ENCODE measurements around the gene ADAMTSL2. TPM values are rescaled to one million over a fixed set of nuclear protein-coding genes. Genes with fewer than 3 reads are reported as not detected.

Gene ADAMTSL2
- polyA plus RNA-seq, 1 of the 3 experiments (the other 2 are of a cell fraction) = 0.21 TPM

DNA sequence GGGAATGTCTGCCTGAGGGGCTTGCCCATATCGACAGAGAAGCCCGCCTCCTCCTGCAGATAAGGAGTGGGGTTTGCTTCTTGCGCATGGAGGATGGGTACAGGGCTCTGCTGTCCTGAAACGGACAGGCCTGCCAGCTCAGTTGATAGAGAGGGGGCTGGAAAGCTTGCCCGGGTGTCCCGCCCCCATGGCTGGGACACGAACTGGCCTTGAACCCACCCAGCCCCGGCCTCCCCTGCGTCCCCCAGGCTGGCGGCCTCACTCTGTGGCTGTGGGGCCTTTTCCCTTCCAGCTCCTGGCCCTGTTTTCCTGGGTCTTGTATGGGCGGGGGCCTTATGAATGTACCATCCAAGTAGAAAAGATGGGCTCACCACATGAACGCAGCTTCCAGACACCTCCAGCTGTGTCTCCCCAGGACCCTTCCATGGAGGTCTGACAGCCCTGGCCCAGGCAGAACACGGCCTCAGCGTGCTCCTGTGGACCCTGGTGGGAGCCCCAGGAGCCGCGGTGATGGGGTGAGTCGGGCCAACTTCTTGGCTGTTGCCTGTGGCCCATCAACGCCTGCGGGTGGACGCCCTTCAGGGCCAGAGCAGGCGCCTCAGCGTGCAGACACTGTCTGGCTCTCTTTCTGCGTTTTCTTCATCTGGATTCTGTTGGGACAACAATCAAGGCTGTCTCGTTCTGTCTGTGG is 39.7 kb upstream of the ADAMTSL2 start:
- no peaks in the 10 kb centered on the region for H4K20me1 ChIP-seq (ENCODE audit: insufficient read depth)
- no peak for TF ChIP-seq SIN3A (IDR thresholded peaks at IDR 0.05; ENCODE audit: borderline replicate concordance, low read depth, low read length)
- no peak for TF ChIP-seq TEAD4 (IDR thresholded peaks at IDR 0.05; ENCODE audit: borderline replicate concordance, insufficient read depth)
- no peak for TF ChIP-seq MXI1 (IDR thresholded peaks at IDR 0.05; ENCODE audit: low read depth, low read length)
- TF ChIP-seq SMC3 (IDR thresholded peaks at IDR 0.05; ENCODE audit: low read depth, low read length) = no peak
- TF ChIP-seq, protein P1, sequence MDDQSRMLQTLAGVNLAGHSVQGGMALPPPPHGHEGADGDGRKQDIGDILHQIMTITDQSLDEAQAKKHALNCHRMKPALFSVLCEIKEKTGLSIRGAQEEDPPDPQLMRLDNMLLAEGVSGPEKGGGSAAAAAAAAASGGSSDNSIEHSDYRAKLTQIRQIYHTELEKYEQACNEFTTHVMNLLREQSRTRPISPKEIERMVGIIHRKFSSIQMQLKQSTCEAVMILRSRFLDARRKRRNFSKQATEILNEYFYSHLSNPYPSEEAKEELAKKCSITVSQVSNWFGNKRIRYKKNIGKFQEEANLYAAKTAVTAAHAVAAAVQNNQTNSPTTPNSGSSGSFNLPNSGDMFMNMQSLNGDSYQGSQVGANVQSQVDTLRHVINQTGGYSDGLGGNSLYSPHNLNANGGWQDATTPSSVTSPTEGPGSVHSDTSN (IDR thresholded peaks at IDR 0.05) = no peak
- TF ChIP-seq EZH2phosphoT487 (IDR thresholded peaks at IDR 0.05; ENCODE audit: borderline replicate concordance, low read depth) = no peak
- H3K27me3 ChIP-seq (ENCODE audit: insufficient read depth) = no peaks in the 10 kb centered on the region
- CTCF ChIA-PET = interaction anchor here (1.1 to 3.0 kb wide), 5 partner anchors 8 to 309 kb away, joined by 3 to 20 read pairs (median 4); no protein-coding TSS in a partner anchor
- H3K27ac ChIP-seq (ENCODE audit: low read depth in 2 of 2, low read length in 1 of 2) = no peak overlapping the region; a peak in 1 of 4 replicates
- no peaks in the 10 kb centered on the region for H3K36me3 ChIP-seq (replicated peaks in 1 of 2; ENCODE audit: control insufficient read depth in 1 of 2, insufficient read depth in 2 of 2, low read length in 1 of 2)
- H3F3A ChIP-seq (replicated peaks; ENCODE audit: insufficient read depth) = no peaks in the 10 kb centered on the region
- WGBS (ENCODE audit: low lambda C conversion rate) = 81% methylated on average over 11 of the region's 24 CpGs
- DNase-seq = no peak
- no peak overlapping the region for H3K4me3 ChIP-seq (ENCODE audit: low read depth in 2 of 2, low read length in 1 of 2)
- H3K9ac ChIP-seq = no peak overlapping the region
- H3K9me2 ChIP-seq = no peaks in the 10 kb centered on the region
- H3K4me1 ChIP-seq (ENCODE audit: control insufficient read depth in 1 of 2, insufficient read depth in 2 of 2, low read depth in 1 of 2, low read length in 1 of 2) = peaks cover 0 to 36% of the 10 kb centered on the region in 2 experiments; a peak in 1 of 4 replicates
- H2AFZ ChIP-seq (ENCODE audit: low read depth) = no peak overlapping the region
- no peaks in the 10 kb centered on the region for H3K9me3 ChIP-seq
- H3K4me2 ChIP-seq = no peak overlapping the region
- H3K79me2 ChIP-seq (ENCODE audit: insufficient read depth) = no peaks in the 10 kb centered on the region
- POLR2A ChIA-PET = interaction anchor here (0.9 to 1.2 kb wide), 2 partner anchors 17 to 99 kb away, joined by 5 read pairs; partner anchors contain the start of gene SLC2A6

DNA sequence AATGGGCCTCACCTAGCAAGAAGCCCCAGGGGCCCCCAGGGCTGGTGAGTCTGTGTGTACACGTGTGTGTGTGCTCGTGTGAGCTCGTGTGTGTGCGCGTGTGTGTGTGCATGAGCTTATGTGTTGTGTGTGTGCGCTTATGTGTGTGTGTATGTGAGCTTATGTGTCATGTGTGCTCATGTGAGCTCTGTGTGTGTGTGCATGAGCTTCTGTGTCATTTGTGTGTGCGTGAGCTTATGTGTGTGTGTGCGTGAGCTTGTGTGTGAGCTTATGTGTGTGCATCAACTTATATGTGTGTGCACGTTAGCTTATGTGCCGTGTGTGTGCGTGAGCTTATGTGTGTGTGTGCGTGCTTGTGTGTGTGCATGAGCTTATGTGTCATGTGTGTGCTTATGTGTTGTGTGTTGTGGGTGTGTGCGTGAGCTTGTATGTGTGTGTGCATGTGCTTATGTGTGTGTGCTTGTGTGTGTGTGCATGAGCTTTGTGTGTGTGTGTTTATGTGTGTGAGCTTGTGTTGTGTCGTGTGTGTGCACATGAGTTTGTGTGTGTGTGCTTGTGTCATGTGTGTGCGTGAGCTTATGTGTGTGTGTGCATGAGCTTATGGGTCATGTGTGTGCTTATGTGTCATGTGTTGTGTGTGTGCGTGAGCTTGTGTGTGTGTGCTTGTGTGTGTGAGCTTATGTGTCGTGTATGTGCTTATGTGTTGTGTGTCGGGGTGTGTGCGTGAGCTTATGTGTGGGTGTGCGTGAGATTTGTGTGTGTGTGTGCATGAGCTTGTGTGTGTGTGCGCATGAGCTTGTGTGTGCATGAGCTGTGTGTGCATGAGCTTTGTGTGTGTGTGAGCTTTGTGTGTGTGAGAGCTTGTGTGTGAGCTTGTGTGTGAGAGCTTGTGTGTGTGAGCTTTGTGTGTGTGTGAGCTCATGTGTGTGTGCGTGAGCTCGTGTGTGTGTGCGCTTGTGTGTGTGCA is 38.9 kb upstream of the ADAMTSL2 start:
- H3K4me1 ChIP-seq (ENCODE audit: control insufficient read depth in 1 of 2, insufficient read depth in 2 of 2, low read depth in 1 of 2, low read length in 1 of 2) = peaks cover 0 to 36% of the 10 kb centered on the region in 2 experiments; a peak in 1 of 4 replicates
- ChIA-PET CTCF (interaction anchor here (1.1 to 3.0 kb wide), 4 partner anchors 9 to 310 kb away, joined by 3 to 20 read pairs (median 4); no protein-coding TSS in a partner anchor), POLR2A (interaction anchor here (0.8 to 1.2 kb wide), 4 partner anchors 10 to 98 kb away, joined by 3 to 5 read pairs (median 4); partner anchors contain the start of gene SLC2A6)
- no peak for DNase-seq
- no peak overlapping the region for H3K4me2 ChIP-seq
- no peaks in the 10 kb centered on the region for H3K9me3 ChIP-seq
- H3K4me3 ChIP-seq (ENCODE audit: low read depth in 2 of 2, low read length in 1 of 2) = no peak overlapping the region
- H2AFZ ChIP-seq (ENCODE audit: low read depth) = no peak overlapping the region
- H3K9ac ChIP-seq = no peak overlapping the region
- no peaks in the 10 kb centered on the region for H3K36me3 ChIP-seq (replicated peaks in 1 of 2; ENCODE audit: control insufficient read depth in 1 of 2, insufficient read depth in 2 of 2, low read length in 1 of 2)
- H3K27ac ChIP-seq (ENCODE audit: low read depth in 2 of 2, low read length in 1 of 2) = no peak overlapping the region
- WGBS (ENCODE audit: low lambda C conversion rate) = 87% methylated on average over 24 of the region's 24 CpGs
- no peaks in the 10 kb centered on the region for H4K20me1 ChIP-seq (ENCODE audit: insufficient read depth)
- no peaks in the 10 kb centered on the region for H3K27me3 ChIP-seq (ENCODE audit: insufficient read depth)
- H3K9me2 ChIP-seq = no peaks in the 10 kb centered on the region
- no peaks in the 10 kb centered on the region for H3F3A ChIP-seq (replicated peaks; ENCODE audit: insufficient read depth)
- H3K79me2 ChIP-seq (ENCODE audit: insufficient read depth) = no peaks in the 10 kb centered on the region
- TF ChIP-seq, protein P1 (IDR thresholded peaks at IDR 0.05) = no peak
- TF ChIP-seq TAF1 (IDR thresholded peaks at IDR 0.05; ENCODE audit: borderline replicate concordance, low read depth, low read length) (no peak), RXRA (IDR thresholded peaks at IDR 0.05; ENCODE audit: borderline replicate concordance, low read depth) (no peak), EP300 (IDR thresholded peaks at IDR 0.05; ENCODE audit: borderline replicate concordance in 1 of 2, low read depth in 1 of 2, low read length in 1 of 2) (no peak), NRF1 (IDR thresholded peaks at IDR 0.05; ENCODE audit: low read depth, low read length) (no peak), REST (IDR thresholded peaks at IDR 0.05; ENCODE audit: low read depth, low read length) (no peak), MAX (IDR thresholded peaks at IDR 0.05; ENCODE audit: low read depth) (no peak), NFIC (IDR thresholded peaks at IDR 0.05; ENCODE audit: borderline replicate concordance) (no peak)
- TF ChIP-seq, protein P2, sequence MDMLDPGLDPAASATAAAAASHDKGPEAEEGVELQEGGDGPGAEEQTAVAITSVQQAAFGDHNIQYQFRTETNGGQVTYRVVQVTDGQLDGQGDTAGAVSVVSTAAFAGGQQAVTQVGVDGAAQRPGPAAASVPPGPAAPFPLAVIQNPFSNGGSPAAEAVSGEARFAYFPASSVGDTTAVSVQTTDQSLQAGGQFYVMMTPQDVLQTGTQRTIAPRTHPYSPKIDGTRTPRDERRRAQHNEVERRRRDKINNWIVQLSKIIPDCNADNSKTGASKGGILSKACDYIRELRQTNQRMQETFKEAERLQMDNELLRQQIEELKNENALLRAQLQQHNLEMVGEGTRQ (IDR thresholded peaks at IDR 0.05; ENCODE audit: borderline replicate concordance, low read depth, low read length) = no peak

Data from SK-N-SH (cell line).